BJ (cell line): ENCODE data around the gene STMN1. TPM values are rescaled to one million over a fixed set of nuclear protein-coding genes. Genes with fewer than 3 reads are reported as not detected.

Experiments
- CTCF ChIA-PET: fragments of 350-600 bp; formaldehyde crosslinking; extraction: SDS; loops from one replicate; lab custom pipeline; 2021; ENCODE audit warnings: antibody characterized with exemption, inconsistent platforms; lab: Yijun Ruan, JAX
- POLR2A ChIA-PET: fragments of 300-600 bp; sonication (Branson Sonifier 250); formaldehyde crosslinking; extraction: SDS; loops from one replicate; lab custom pipeline; 2021; ENCODE audit warnings: antibody characterized with exemption; lab: Charles Lee
- DNase-seq: peaks from one replicate; pipeline ENCODE4 v3.0.0-alpha.2; 2011; ENCODE audit warnings: low read depth
- H3K27me3 ChIP-seq: 2 replicates; pipeline ENCODE4 v1.6.0; 2011; ENCODE audit warnings: low read length; ENCODE audit not compliant: control insufficient read depth, insufficient read depth
- H3K36me3 ChIP-seq: 2 replicates; pipeline ENCODE4 v1.5.1; 2011; ENCODE audit warnings: low read length; ENCODE audit not compliant: control insufficient read depth, insufficient read depth
- H3K4me3 ChIP-seq: 2 replicates; pipeline ENCODE4 v1.5.1; 2011; ENCODE audit warnings: low read depth, mild to moderate bottlenecking, control low read depth, low read length
- polyA plus RNA-seq: library from polyadenylated mRNA; depleted of rRNA; stranded (reverse); fragments of >200 nt; gene quantifications from 2 replicates; pipeline ENCODE4 v1.2.3, GENCODE V29; 2011
- TF ChIP-seq, protein P1 (sequence below): IDR thresholded peaks from 2 replicates; pipeline ENCODE4 v1.5.1; 2011; ENCODE audit warnings: low read depth, mild to moderate bottlenecking, control low read depth, inconsistent platforms, low read length, moderate library complexity; ENCODE audit not compliant: insufficient read depth

STMN1 gene
- polyA plus RNA-seq, 1 experiment: 57.1 TPM

DNA sequence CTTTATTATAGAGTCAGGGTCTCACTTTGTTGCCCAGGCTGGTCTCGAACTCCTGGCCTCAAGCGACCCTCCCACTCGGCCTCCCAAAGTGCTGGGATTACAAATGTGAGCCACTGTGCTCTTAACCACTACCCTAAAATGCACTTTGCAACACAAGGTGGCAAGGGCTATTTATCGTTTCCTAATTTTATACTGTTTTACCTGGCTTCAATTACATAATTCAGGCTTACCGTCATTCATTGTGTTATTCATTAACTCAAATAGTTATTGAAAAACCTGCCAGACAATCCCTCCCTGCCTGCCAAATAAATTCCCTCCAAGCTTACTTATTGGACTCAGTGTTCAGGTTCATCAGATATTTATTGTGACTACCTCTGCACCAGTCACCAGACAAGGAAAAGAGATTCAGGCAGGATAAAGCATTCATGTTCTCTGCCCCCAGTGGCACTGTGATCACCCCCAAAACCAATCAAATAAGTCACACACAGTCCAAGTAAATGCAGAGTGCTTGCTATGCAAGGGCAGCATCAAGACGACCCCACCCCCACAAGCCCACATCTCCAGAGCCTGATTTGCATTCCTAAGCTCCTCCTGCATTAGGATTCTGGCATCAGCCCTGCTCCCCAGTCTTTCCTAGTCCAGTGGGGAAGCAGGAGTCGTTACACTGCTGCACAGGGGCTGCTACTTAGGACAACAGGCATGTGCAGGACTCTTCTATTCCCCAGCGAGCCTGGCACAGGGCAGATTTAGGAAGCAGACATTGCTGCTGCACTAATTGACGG is 38.8 kb downstream of the STMN1 start:
- Histone ChIP-seq H3K4me3 (no peak overlapping the region), H3K27me3 (no peaks in the 10 kb centered on the region), H3K36me3 (peaks cover 15% of the 10 kb centered on the region)
- POLR2A ChIA-PET: no interaction called here
- DNase-seq: no peak
- TF ChIP-seq, protein P1, sequence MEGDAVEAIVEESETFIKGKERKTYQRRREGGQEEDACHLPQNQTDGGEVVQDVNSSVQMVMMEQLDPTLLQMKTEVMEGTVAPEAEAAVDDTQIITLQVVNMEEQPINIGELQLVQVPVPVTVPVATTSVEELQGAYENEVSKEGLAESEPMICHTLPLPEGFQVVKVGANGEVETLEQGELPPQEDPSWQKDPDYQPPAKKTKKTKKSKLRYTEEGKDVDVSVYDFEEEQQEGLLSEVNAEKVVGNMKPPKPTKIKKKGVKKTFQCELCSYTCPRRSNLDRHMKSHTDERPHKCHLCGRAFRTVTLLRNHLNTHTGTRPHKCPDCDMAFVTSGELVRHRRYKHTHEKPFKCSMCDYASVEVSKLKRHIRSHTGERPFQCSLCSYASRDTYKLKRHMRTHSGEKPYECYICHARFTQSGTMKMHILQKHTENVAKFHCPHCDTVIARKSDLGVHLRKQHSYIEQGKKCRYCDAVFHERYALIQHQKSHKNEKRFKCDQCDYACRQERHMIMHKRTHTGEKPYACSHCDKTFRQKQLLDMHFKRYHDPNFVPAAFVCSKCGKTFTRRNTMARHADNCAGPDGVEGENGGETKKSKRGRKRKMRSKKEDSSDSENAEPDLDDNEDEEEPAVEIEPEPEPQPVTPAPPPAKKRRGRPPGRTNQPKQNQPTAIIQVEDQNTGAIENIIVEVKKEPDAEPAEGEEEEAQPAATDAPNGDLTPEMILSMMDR: no peak
- CTCF ChIA-PET: no interaction called here

GRCh38 chr1:25866288-25866687 is 39.9 kb downstream of the STMN1 start:
- no peak for DNase-seq
- TF ChIP-seq, protein P1: no peak
- Histone ChIP-seq H3K36me3 (peaks cover 15% of the 10 kb centered on the region), H3K4me3 (no peak overlapping the region), H3K27me3 (no peaks in the 10 kb centered on the region)
- POLR2A ChIA-PET: no interaction called here
- CTCF ChIA-PET: interaction anchor here (0.7 kb wide), 1 partner anchor 154 kb away, joined by 3 read pairs; no protein-coding TSS in a partner anchor

DNA sequence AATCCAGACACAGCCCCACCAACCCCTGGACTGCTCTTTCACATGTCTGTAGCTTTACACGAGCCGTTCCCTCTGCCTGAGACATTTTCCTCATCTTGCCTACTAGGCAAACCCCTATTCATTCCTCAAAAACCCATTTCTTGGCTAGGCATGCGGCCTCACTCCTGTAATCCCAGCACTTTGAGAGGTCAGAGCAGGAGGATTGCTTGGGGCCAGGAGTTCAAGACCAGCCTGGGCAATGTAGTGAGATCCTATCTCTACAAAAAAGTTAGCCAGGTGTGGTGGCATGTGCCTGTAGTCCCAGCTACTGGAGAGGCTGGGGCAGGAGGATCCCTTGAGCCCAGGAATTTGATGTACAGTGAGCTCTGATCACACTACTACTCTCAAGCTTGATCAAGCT is 41.8 kb downstream of the STMN1 start:
- ChIA-PET CTCF (interaction anchor here (1.1 kb wide), 1 partner anchor 25 kb away, joined by 4 read pairs; no protein-coding TSS in a partner anchor), POLR2A (no interaction called here)
- Histone ChIP-seq H3K27me3 (no peaks in the 10 kb centered on the region), H3K36me3 (peaks cover 10% of the 10 kb centered on the region), H3K4me3 (no peak overlapping the region)
- no peak for DNase-seq
- TF ChIP-seq, protein P1: no peak

GRCh38 chr1:25863486-25864262 is 42.5 kb downstream of the STMN1 start:
- CTCF ChIA-PET: interaction anchor here (1.1 kb wide), 1 partner anchor 26 kb away, joined by 4 read pairs; no protein-coding TSS in a partner anchor
- Histone ChIP-seq H3K36me3 (peaks cover 10% of the 10 kb centered on the region), H3K4me3 (no peak overlapping the region), H3K27me3 (no peaks in the 10 kb centered on the region)
- no peak for DNase-seq
- POLR2A ChIA-PET: no interaction called here
- TF ChIP-seq, protein P1: no peak
